Measurements from ENCODE around the gene ORC3.
"Not testable (repeated sequence)": the region's sequence is repeated elsewhere in the genome, so short reads cannot be mapped to it uniquely, and the experiment has no call there.

Gene ORC3

DNA sequence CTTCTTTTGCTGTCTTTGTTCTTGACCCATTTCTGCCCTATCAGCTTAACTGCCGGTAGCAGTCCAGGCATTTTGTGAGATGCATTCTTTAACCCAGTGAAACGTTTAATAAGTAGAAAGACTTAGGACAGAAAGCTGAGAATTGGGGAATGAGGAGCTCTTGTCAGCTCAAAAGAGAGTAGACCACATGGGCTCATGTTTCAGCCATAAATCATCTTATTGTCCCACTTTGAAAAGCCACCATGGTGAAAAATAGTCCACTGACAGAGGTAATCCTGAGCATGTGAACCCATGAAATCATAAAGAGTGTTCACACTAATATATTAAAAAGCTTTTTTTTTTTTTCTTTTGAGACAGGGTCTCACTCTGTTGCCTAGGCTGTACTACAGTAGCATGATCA lies 16.3 kb downstream of the ORC3 start:
- no peak for DNase-seq

- DNase-seq: no peak
Measured at GRCh38 chr6:87608802-87609201, 18.9 kb downstream of the ORC3 start.

DNA sequence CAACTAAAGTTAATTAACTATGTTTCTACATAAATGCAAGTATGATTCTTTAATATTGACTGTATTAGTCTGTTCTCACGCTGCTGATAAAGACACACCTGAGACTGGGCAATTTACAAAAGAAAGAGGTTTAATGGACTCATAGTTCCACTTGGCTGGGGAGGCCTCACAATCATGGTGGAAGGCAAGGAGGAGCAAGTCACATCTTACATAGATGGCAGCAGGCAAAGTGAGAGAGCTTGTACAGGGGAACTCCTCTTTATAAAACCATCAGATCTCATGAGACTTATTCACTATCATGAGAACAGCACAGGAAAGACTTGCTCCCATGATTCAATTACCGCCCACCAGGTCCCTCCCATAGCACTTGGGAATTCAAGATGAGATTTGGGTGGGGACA lies 23.1 kb downstream of the ORC3 start:
- DNase-seq: not testable (repeated sequence)

GRCh38 chr6:87617405-87617804 lies 27.5 kb downstream of the ORC3 start:
- DNase-seq: no peak

- DNase-seq: no peak
Measured at GRCh38 chr6:87618531-87618930, 28.6 kb downstream of the ORC3 start.

GRCh38 chr6:87623248-87623647 lies 33.3 kb downstream of the ORC3 start:
- DNase-seq: no peak

DNA sequence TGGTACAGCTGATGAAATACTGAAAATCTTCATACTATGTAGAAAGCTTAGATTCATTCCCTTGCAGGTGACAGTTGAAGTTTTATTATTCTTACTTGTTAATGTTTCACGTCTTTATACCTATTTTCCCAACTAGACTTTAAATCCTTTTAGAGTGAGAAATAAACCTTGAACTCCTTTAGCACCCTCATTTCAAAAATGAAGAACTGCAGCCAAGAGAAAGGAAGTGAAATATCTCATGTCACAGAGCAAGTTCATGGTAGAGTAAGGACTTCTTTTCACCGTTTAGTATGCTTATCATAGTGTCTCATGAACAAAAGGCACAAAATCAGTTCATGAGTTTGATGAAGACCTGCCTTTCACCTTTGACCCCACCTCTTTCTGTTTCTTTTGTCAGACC lies 38.5 kb downstream of the ORC3 start:
- DNase-seq: no peak

DNA sequence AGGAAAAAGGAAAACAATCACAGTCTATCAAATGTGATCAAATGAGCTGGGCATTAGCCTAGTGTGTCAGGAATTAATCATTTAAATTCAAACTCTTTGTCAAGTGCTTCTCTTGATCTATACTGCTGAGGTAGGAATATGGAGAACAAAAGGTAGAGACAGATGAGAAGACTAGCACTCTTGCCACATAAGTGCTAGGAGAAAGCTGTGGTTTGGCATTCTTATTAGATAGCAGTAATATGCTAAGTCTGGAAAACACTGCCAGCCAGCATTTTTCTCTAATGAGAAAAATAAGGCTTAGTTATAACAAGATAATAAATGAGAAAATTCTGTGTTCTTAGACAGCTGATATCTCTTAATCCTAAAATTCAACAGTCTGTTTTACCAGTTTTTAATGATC lies 38.9 kb downstream of the ORC3 start:
- no peak for DNase-seq

GRCh38 chr6:87630746-87631145 lies 40.8 kb downstream of the ORC3 start:
- DNase-seq: no peak

DNA sequence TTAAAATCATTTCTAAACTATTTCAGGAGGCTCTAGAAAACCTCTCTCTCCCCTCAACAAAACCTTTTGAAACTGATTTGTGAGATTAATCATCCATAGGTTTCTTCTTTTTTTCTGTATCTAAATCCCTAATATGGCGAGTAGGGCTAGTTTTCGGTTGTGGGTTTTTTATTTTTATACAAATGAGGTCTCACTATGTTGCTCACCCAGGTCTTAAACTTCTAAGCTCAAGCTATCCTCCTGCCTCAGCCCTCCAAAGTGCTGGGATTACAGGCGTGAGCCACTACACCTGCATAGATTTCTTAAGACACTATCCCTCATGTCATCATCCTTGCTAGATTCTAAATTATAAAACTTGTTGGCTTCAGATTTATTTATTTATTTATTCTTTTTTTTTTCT lies 43.9 kb downstream of the ORC3 start:
- no peak for DNase-seq

DNA sequence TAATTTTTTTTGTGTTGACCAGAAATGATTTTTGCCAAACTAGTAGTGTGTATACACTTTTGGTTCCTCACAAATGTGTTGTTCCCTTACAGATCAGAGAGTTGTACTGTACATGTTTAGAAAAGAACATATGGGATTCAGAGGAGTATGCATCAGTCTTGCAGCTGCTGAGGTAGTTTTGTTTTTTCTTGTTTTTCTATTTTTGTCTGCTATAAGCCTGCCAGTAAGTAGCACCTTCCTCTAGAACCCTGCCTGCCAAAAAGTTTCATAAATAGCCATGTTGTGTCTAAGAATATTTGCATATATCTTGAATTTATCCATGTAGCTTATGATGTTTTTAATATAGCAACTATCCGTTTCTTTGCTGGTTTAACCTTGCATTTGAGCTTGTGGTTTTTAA lies 46.4 kb downstream of the ORC3 start:
- no peak for DNase-seq

- DNase-seq: no peak
Measured at GRCh38 chr6:87637106-87637505, 47.2 kb downstream of the ORC3 start.

DNA sequence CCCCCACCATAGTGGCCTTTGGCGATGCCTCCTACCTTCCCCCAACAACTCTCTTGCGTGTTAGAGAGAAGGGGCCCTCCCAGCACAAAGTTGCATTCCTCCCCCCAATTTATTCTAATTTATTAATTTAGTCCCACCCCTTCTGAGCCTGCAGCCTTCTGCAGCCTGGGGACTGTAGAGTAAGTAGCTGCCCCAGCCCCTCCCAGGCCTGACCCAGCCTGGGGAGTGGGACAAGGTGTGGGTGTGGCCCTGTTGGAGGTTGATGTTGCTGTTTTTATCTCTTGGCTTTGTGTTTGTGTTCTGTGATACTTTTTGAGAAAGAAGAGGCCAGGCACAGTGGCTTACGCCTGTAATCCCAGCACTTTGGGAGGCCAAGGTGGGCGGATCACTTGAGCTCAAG lies 49.4 kb downstream of the ORC3 start:
- DNase-seq: no peak

GRCh38 chr6:87641065-87641692 lies 51.2 kb downstream of the ORC3 start:
- DNase-seq: no peak

- DNase-seq: no peak
Measured at GRCh38 chr6:87645080-87645479, 55.1 kb downstream of the ORC3 start.

DNA sequence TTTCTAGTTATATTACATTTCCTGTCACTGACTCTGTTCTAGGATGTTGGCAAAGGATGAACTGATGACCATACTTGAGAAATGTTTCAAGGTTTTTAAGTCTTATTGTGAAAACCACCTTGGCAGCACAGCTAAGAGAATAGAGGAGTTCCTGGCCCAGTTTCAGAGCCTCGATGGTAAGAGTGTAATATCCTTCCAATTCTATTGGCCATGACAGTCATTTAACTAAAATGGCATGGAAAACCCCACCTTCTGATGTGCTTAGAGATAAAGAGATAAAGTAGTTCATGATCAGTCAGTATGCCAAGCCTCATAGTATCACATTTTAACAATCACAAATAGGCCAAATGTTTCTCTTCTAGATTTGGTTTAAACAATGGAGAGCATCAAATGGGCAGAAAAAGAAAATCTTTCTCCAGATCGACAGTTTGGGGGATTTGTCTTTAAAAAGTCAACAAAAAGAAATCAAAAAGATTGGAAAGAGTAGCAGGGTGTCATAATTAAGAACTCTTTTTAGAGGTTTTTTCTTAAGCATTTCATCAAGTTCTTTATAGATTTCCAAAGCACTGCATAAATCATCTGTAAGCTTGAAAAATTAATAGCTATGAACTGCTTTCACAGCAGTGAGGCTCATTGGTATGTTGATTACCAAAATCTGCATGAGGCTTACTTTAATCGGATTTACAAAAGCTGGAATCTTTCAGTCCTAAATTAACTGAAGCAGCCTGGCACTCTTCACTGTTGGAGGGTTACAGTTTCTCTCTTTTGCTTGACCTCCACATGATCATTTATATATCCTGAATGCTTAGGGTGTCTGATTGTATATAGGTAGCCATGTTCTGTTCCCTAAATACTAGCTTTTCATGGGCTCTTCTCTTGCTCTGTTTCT lies 63.4 kb downstream of the ORC3 start:
- no peak for DNase-seq

DNA sequence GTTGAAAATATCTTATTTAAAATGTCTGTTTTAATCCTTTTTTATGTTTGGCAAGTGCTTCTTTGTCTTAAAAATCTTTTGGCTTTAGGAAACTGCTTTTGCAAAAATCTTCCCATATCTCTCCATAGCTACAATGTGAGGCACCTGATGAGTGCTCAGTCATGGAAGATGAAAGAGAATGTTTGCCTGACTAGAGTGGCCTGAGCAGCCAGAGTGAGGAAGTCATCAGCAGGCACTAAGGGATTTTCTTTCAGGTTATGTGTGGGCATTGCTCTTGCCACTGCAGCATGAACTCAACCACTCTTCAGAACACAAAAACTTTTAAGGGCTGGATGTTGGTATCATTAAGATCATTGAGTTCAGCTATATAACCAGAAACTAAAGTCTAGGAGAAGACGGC lies 64.2 kb downstream of the ORC3 start:
- DNase-seq: no peak

DNA sequence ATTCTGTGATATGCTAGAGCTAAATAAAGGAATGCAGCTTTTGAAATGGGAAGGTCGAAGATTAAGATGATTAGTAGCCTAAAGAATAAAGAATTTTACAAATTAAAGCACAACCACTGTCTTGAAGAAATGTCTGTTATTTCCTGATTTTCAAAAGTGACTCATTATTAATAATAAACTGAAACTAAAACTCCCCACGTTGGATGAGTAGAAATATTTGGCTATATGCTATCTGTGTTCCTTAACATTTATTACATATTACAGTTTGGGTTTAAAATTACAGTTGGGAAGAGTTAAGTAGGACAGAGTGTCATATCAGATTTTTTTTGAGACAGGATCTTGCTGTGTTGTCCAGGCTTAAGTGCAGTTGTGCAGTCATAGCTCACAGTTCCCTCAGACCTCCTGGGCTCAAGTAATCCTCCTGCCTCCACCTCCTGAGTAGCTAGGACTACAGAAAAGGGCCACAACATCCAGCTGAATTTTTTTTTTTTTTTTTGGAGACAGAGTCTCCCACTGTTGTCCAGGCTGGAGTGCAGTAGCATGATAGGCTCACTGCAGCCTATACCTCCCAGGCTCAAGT lies 65.0 kb downstream of the ORC3 start:
- no peak for DNase-seq

DNA sequence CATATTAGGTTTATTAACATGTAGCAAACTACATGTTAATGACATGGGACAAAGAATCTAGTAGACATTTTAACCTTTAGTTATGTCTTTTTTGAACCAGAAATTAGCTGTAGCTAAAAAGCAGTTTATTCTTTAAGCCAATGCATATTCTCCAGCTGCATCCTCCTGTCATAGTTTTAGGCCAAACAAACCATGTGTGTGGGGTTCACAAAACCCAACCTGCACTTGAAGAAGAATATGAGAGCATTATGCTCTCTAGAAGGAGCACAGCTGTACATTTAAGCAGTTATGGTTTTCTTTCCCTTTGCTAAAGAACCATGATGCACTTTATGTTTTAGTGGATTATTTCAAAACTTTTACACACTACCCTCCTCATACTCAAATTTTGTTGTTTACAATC lies 65.9 kb downstream of the ORC3 start:
- DNase-seq: no peak

- DNase-seq: no peak
Measured at GRCh38 chr6:87656857-87657256, 66.9 kb downstream of the ORC3 start.

DNA sequence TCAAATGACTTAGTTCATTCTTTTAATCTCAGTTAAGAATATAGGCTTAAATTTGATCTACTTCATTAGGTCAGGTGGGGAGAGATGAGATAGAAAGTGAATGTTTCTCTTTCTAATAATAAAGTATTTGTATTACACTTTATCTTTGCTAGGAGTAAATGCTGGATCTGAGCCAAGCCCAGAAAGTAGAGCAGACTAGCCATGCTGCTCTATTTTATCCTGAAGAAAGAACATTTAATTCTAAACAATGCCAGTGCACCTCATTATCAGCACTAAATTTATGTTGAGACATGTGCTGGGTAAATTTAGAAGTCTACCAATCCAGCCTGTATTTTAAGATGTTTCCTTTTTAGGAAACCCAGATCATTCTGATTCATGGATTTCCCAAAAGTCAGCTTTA lies 68.6 kb downstream of the ORC3 start:
- no peak for DNase-seq

GRCh38 chr6:87660226-87660911 lies 70.4 kb downstream of the ORC3 start:
- DNase-seq: no peak

DNA sequence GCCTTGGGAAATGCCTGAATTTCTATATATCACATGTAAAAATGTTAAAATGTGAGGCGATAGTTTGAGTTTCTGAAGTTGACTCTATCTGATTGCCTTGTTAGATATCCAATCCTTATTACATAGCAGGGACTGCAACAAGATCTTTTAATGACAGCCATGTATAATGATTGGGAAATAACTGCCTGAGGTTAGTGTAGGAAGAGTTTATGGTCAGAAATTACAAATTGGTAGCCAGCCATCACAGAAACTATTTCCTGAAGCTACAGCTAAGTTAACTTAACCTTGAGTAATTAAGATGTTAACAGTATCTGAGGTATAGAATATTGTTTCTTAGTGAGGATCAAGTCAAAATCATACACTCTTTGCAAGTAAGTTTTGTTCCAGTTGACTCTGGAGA lies 71.1 kb downstream of the ORC3 start:
- DNase-seq: no peak

- DNase-seq: no peak
Measured at GRCh38 chr6:87661503-87661902, 71.6 kb downstream of the ORC3 start.

Data from stimulated activated CD4-positive, alpha-beta T cell treated with anti-CD3 and anti-CD28 coated beads, Interleukin-15, amount 100 ng/mL, for 24 hours (primary cell).